ENCODE results near the gene SMIM28. TPM values are rescaled to one million over a fixed set of nuclear protein-coding genes. Genes with fewer than 3 reads are reported as not detected.
"Not testable (repeated sequence)": the region's sequence is repeated elsewhere in the genome, so short reads cannot be mapped to it uniquely, and the experiment has no call there.

The SMIM28 gene
- total and polyA plus RNA-seq, 2 donors from 2014 or later = not detected

GRCh38 chr6:138349891-138350290 lies 27.8 kb upstream of the SMIM28 start:
- DNase-seq (no peak), FAIRE-seq (no peak)
- H3K27ac ChIP-seq (ENCODE audit: low read depth in 2 of 2, low read length in 2 of 2) = no peak overlapping the region
- no peaks in the 10 kb centered on the region for H3K36me3 ChIP-seq (ENCODE audit: control insufficient read depth in 2 of 3, insufficient read depth in 3 of 3, low read length in 3 of 3)
- H3K9ac ChIP-seq (ENCODE audit: low read length in 3 of 3) = no peak overlapping the region
- H3K27me3 ChIP-seq (ENCODE audit: control insufficient read depth, insufficient read depth, low read length) = no peaks in the 10 kb centered on the region
- H3K9me3 ChIP-seq (ENCODE audit: control insufficient read depth in 2 of 3, insufficient read depth in 1 of 3, low read length in 3 of 3) = no peaks in the 10 kb centered on the region
- TF ChIP-seq CTCF (IDR thresholded peaks at IDR 0.05; ENCODE audit: borderline replicate concordance, extremely low read depth, insufficient read depth) = no peak
- intact Hi-C loops (cut with DNase I) = no loop called here
- no peaks in the 10 kb centered on the region for H3K4me1 ChIP-seq (ENCODE audit: control insufficient read depth in 2 of 3, insufficient read depth in 2 of 3, low read depth in 1 of 3, low read length in 3 of 3)
- no peak overlapping the region for H3K4me3 ChIP-seq (ENCODE audit: low read length in 3 of 3)

GRCh38 chr6:138357928-138358327 lies 19.8 kb upstream of the SMIM28 start:
- intact Hi-C loops (cut with DNase I) = no loop called here
- no peak overlapping the region for H3K27ac ChIP-seq (ENCODE audit: low read depth in 2 of 2, low read length in 2 of 2)
- DNase-seq (no peak), FAIRE-seq (no peak)
- no peak for TF ChIP-seq CTCF (IDR thresholded peaks at IDR 0.05; ENCODE audit: borderline replicate concordance, extremely low read depth, insufficient read depth)
- no peaks in the 10 kb centered on the region for H3K36me3 ChIP-seq (ENCODE audit: control insufficient read depth in 2 of 3, insufficient read depth in 3 of 3, low read length in 3 of 3)
- no peaks in the 10 kb centered on the region for H3K4me1 ChIP-seq (ENCODE audit: control insufficient read depth in 2 of 3, insufficient read depth in 2 of 3, low read depth in 1 of 3, low read length in 3 of 3)
- no peak overlapping the region for H3K4me3 ChIP-seq (ENCODE audit: low read length in 3 of 3)
- H3K27me3 ChIP-seq (ENCODE audit: control insufficient read depth, insufficient read depth, low read length) = no peaks in the 10 kb centered on the region
- H3K9me3 ChIP-seq (ENCODE audit: control insufficient read depth in 2 of 3, insufficient read depth in 1 of 3, low read length in 3 of 3) = no peaks in the 10 kb centered on the region
- no peak overlapping the region for H3K9ac ChIP-seq (ENCODE audit: low read length in 3 of 3)

GRCh38 chr6:138368684-138369083 lies 9.0 kb upstream of the SMIM28 start:
- H3K4me1 ChIP-seq (ENCODE audit: control insufficient read depth in 2 of 3, insufficient read depth in 2 of 3, low read depth in 1 of 3, low read length in 3 of 3); DNase-seq; H3K9me3 ChIP-seq (ENCODE audit: control insufficient read depth in 2 of 3, insufficient read depth in 1 of 3, low read length in 3 of 3); H3K9ac ChIP-seq (ENCODE audit: low read length in 3 of 3); H3K36me3 ChIP-seq (ENCODE audit: control insufficient read depth in 2 of 3, insufficient read depth in 3 of 3, low read length in 3 of 3); intact Hi-C loops (cut with DNase I); H3K27ac ChIP-seq (ENCODE audit: low read depth in 2 of 2, low read length in 2 of 2); H3K27me3 ChIP-seq (ENCODE audit: control insufficient read depth, insufficient read depth, low read length); FAIRE-seq; H3K4me3 ChIP-seq (ENCODE audit: low read length in 3 of 3): not testable (repeated sequence)

- H3K27me3 ChIP-seq (ENCODE audit: control insufficient read depth, insufficient read depth, low read length) = no peaks in the 10 kb centered on the region
- intact Hi-C loops (cut with DNase I) = no loop called here
- no peak for TF ChIP-seq CTCF (IDR thresholded peaks at IDR 0.05; ENCODE audit: borderline replicate concordance, extremely low read depth, insufficient read depth)
- no peaks in the 10 kb centered on the region for H3K4me1 ChIP-seq (ENCODE audit: control insufficient read depth in 2 of 3, insufficient read depth in 2 of 3, low read depth in 1 of 3, low read length in 3 of 3)
- no peak overlapping the region for H3K27ac ChIP-seq (ENCODE audit: low read depth in 2 of 2, low read length in 2 of 2)
- H3K9me3 ChIP-seq (ENCODE audit: control insufficient read depth in 2 of 3, insufficient read depth in 1 of 3, low read length in 3 of 3) = no peaks in the 10 kb centered on the region
- no peaks in the 10 kb centered on the region for H3K36me3 ChIP-seq (ENCODE audit: control insufficient read depth in 2 of 3, insufficient read depth in 3 of 3, low read length in 3 of 3)
- FAIRE-seq (no peak), DNase-seq (no peak)
- H3K4me3 ChIP-seq (ENCODE audit: low read length in 3 of 3) = no peak overlapping the region
- H3K9ac ChIP-seq (ENCODE audit: low read length in 3 of 3) = no peak overlapping the region
These were observed 6.9 kb upstream of the SMIM28 start for GRCh38 chr6:138370631-138371451.
